ENCODE results near the gene DMWD.

Gene DMWD

GRCh38 chr19:45742969-45743368 lies 49.7 kb downstream of the DMWD start:
- no peak for DNase-seq

- no peak for DNase-seq
These were observed 52.9 kb downstream of the DMWD start for GRCh38 chr19:45739498-45740439.

- DNase-seq: no peak
These were observed 59.4 kb downstream of the DMWD start, which contains the start of gene MEIOSIN for GRCh38 chr19:45733160-45733810. TSS of gene MEIOSIN (plus strand) at chr19:45733439. CDS start at chr19:45735377, 1,938 bp downstream.

Measured in activated T-cell treated with anti-CD3 and anti-CD28 coated beads, Interleukin-2, amount 50 U/mL, for 48 hours (primary cell).